Iris pigment epithelial cell (primary cell): ENCODE measurements around the gene ATP10B.
"Not testable (repeated sequence)": the region's sequence is repeated elsewhere in the genome, so short reads cannot be mapped to it uniquely, and the experiment has no call there.

Experiments used
- DNase-seq: peaks from one replicate; pipeline ENCODE4 v3.0.0-alpha.2; 2011; ENCODE audit warnings: low read depth

The ATP10B gene

DNA sequence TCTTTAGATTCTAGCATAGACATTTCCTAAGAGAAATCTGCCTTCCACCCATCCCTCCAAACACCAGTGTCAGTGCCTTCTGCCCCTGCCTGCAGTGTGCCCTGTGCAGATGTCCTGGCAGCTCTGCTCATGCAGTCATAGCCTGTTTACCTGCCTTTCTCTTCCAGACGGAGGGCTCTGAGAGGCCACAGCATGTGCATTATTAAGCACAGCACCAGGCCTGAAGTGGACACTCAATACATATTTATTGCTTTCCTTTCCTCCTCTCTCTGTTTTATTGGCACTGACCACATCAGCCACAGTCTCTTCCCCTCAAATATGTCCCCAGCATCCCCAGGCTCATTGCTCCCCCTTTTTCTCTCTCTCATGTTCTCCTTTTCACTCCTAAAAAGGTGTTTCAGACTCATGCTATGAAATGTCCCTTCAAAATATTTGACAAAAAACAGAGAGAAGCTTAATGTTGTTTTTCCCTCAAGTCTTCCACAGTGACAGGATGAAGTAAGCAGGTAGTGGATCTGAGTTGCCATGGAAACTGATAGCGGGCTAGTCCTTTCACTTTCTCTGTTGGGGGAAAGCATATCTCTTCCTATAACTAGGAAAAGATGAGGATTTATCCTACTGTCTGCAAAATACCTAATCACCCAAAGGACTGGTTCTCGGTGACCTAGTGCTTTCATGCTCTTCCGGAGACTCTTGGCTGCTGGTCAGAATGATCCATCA, 100.9 kb downstream of the ATP10B start:
- no peak for DNase-seq

DNA sequence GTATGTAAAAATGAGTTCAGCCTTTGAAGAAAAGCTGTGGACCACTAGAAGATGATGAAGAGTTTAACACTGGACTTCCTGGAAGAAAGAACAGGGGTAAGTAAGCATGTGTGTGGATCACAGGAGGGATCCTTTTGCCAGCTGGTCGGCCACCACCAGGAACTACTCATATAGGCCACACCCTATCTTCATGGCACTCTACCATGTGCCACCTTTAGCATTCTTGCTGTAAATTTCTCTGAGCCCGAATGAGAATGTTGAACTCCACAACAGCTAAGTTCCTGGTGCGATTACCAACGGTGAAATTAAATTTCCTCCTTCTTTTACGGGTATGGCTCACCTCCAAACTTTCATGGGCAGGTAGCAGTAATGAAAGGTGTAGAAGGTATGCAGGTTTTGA, 102.3 kb downstream of the ATP10B start:
- no peak for DNase-seq

DNA sequence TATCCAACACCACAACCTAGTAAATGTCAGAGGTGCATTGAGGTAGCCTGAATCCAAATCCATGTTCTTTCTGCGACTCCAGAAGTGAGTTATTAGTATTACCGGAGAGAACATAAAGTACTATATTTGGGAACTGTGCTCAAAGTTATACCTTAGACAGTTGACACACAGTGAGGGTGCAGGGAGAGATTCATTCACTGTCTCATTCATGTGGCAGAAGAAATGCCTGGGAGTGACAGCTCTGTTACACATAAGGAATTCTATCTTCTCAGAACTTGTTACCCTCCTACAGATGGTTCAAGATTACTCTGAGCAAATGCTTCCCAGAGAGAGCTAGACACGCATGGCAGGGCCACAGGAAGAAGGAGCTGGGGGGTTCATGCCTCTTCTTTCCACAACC, 103.0 kb downstream of the ATP10B start:
- DNase-seq = no peak

DNA sequence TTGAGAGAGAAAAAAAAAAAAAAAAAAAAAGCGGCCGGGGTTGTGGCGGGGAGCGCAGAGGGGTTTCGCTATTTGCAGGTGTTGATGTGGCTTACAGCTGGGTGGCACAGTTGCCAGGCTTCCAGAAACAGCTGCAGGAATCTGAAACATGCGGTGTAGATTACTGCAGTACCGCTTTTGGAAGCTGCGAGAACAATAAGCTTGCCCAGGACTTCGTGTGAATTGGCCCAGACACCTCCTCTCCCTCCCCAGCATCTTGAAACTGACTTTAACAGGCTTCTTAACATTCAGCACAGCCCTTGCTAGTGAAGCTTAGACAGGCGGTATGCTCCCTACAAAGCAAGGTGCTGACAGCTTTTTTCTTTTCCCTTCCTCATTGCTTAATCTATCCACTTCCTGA, 104.0 kb downstream of the ATP10B start:
- no peak for DNase-seq

DNA sequence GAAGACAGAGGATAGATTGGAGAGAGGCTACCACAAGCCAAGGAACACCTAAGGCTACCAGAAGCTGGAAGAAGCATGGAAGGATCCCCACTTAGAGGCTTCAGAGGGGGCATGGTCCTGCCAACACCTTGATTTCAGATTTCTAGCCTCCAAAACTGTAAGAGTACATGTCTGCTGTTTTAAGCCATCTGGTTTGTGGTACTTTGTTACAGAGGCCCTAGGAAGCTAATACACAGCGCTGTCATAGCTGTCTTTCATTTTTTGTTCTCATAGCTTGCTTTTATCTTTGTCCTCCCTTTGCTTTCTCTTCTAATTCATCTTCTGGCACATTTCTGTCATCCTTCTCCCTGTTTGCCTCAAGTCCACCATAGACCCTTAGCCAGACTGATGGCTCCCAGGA, 104.5 kb downstream of the ATP10B start:
- no peak for DNase-seq

DNA sequence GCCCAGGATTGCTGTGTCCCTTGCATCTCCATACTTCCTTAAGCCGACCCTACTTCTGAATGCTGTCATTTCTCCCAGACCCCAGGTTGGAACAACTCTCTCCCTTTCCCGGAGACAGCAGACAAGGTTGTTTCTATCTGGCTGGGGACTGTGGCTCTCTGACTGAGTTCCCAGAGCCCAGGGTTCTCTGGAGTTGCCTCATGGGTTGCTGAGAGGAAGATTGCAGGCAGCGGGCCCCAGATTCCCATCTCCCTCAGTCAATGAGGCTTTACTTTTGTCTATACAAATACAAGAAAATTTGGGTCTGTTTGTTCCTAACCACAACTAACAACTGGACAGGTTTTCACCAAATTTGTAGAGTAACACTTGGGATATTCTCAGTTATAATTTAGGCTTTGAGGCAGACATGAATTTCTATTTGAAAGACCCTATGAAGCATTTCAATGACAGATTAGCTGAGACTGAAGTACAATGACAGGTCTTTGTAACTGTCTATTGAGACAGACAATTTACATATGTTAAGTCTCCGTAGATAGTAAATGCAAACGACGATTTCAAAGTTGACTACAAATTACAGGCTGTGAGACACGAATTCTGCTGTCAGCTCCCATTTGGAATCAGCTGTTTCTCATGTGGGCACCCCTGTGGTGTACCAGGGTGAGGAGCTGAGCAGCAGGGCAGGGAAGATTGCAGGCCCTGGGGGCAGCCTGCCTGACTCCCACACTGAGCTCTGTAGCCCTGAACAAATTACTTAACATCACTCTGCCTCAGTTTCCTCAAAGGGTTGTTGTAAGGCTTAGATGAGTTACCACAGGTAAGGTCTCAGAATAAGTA, 107.5 kb downstream of the ATP10B start:
- no peak for DNase-seq

DNA sequence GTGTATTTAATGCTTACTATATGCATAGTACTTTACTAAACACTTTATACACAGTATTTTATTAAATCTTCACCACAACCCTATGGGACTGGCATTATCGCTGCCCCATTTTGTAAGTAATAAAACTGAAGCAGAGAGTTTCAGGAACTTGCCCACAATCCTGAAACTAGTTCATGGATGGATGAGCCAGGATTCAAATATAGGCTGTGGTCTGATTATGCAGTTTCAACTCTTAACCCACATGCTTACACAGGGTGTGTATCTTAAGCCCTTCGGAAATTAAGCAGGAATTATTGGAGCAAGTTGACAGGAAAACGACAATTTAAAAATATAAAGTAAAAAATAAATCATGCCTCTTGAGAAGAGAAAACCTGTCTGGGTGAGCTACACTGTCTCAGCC, 109.0 kb downstream of the ATP10B start:
- no peak for DNase-seq

DNA sequence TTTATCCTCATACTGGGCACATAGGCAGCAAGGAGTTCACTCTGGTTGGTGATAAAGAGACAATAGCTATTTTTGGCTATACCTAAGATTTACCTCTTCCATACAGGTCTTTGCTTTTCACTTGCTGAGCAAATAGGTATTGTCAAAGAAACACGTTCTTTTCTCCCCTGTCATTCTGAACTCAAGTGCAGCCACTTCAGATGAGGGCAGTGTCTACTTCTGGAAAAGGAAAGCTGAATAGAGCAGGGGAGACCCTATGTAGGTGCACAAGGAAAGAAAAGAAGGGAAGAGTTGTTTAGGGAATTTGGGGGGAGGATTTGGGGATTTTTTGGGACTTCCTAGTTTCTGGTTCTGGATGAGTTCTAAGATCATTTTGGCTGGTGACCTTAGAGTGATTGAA, 109.6 kb downstream of the ATP10B start:
- no peak for DNase-seq

DNA sequence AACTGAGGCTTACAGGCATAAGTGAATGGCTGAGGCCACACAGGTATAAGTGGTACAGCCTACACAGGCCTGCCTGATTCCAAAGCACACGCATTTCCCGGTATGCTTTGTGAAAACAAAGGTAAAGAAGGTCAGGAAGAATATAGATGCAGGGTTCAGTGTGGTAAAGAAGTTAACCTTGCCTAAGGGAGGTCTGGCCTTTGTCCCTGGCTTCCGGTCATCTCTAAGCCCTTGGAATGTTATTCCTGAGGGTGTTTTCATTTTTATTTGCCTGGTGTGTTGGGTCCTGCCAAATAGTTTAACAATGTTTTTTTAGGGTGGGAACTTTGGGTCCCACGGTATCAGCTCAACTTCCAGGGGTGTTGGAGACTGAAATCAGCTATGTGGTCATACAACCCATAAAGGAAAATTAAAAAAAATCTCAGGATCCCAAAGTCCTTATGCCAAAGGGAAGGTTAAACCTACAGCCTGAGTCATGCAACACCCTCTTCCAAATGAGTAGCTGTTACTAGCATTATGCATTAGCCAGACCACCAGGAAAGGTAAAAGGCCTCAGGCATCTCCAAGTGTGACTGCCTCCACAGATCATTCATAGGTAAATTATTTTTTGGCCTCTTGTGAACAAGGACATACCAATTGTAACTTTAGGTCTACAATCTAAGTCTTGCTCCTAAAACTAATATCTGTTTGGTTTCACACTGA, 124.6 kb downstream of the ATP10B start:
- DNase-seq = no peak

DNA sequence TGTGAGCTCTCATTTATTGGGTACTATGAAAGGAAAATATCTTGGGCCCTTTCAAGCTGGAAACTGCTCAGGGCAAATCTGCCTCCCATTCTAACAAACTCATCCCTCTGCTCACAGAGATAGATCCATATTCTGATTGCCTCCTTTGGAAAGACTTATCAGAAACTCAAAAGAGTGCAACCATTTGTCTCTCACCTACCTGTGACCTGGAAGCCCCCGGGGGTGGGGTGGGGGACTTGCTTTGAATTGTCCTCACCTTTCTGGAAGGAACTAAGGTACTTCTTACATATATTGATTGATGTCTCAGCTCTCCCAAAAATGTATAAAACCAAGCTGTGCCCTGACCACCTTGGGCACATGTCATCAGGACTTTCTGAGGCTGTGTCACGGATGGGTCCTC, 125.3 kb downstream of the ATP10B start:
- no peak for DNase-seq

DNA sequence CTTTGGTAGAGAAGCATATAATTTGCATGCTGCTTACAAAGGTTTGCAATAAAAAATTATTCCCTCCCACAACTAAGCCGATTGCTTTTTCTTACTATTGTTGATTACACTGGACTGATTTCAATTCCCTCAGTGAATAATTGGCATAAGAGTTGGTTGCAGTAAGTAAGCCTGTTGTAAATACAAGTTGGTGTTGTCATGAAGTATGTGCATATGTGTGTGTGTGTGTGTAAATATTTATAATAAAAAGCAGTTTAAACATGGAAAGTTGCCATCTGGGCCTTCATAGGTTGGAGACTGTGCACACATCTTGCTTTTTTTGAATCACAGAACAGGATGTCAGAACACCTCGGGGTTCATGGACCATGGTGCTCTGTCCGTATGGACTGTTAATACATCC, 131.2 kb downstream of the ATP10B start:
- no peak for DNase-seq

DNA sequence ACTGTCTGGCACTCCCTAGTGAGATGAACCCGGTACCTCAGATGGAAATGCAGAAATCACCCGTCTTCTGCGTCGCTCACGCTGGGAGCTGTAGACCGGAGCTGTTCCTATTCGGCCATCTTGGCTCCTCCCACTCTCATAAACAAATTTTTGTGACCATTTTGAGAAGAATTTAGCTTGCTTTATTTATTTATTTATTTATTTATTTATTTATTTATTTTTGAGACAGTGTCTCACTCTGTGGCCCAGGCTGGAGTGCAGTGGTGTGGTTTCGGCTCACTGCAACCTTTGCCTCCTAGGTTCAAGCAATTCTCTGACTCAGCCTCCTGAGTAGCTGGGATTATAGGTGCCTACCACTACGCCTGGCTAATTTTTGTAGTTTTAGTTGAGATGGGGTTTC, 136.5 kb downstream of the ATP10B start:
- not testable (repeated sequence) for DNase-seq

DNA sequence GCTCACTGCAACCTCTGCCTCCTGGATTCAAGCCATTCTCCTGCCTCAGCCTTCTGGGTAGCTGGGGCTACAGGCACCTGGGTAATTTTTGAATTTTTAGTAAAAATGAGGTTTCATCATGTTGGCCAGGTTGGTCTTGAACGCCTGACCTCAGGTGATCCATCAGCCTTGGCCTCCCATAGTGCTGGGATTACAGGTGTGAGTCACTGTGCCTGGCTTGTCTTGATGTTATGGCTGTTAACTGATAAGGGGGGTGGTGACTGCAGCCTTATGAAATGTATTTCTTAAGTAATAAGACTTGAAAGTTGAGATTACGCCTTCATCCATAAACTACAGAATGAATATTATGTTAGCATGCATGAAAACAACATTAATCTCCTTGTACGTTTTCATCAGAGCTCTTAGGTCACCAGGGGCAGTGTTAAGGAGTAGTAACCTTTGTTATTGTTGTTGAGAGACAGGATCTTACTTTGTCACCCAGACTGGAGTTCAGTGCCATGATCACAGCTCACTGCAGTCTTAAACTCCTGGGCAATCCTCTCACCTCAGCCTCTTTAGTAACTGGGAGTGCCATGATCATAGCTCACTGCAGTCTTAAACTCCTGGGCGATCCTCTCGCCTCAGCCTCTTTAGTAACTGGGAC, 148.3 kb downstream of the ATP10B start:
- no peak for DNase-seq

DNA sequence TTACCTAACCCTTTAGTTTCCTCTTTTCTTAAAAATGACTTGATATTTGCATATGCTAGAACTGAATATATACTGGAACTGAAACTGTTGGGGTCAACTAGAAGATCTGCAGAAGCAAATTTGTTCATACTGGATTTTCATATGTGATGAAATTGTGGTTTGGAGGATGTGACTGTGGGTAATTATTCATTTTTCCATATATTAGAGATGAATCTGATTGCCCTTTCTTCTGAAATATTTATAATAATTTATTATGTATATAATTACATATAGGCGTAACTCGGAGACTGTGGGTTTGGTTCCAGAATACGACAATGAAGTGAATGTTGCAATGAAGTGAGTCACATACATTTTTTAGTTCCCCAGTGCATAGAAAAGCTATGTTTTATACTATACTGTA, 149.1 kb downstream of the ATP10B start:
- DNase-seq = no peak

DNA sequence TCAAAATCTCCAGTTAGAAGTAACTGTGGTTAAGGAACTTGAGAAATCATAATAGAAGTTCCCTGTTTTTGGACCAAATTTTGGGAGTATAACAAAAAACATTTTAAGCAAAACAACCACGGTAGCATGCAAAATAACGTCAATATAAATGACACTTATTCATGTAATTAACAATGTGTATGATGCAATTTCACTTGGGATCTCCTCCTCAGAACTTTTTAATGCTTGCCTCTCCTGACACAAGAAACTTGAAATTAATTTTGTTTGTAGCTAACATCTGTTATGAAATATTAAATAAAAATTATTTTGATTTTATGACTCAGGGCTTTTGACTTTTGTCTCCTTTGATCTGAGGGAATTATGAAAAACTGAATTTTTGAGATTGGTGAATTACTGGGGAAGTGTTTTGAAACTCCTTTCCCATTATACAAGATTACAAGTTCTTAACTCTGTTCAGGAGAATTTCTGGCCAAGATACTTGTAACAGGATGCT, 149.7 kb downstream of the ATP10B start:
- no peak for DNase-seq

DNA sequence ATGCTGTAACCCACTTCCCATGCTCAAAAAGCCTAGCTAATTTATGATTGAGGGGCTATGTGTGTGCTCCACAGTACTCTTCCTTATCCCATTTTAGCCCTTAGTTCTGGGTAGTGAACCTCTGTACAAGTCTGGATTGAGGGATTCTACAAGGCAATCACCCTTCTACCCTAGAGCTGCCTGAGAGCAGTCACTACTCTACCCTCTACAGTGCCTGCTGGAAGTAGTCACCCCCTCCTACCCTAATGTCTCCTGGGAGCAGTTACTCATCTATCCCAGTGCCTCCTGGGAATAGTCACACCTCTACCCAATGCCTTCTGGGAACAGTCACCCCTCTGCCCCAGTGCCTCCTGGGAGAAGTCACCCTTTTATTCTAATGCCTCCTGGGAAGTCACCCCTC, 150.6 kb downstream of the ATP10B start:
- no peak for DNase-seq

DNA sequence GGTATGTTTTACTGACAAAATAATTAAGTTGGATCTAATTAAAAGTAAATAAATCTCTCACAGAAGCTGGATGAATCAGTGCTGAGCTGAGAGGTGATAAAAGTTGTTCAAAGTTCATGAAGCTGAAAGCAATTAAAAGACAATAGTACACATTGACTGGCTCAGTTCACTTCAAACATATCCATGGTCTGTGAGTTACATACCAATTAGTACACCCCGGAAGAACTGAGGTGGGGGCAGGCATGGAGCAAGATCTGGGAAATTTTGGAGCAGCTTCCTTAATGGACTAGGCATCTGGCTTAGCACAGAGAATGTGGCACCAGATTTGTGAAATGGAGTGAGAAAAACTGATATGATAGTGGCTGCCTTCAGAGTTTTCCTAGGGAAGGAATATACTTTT, 152.7 kb downstream of the ATP10B start:
- no peak for DNase-seq

DNA sequence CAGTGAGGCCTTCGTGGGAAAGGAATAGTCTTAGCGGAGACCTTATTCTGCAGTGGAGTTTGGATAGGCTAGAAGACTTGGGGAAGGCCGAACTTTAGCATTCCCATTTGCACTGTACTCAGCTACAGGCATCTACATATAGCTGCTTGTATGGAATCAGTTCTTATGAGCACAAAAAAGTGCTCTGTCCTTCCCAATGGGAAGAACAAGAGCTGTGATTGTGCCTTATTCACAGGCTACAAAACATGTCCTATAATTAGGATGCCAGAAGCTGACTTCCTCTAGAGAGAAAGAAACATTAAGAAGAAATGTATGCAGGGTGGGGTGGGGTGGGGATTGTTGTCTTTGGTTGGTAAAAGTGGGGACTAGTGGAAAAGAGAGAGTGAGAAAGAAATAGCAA, 154.7 kb downstream of the ATP10B start:
- DNase-seq = no peak

DNA sequence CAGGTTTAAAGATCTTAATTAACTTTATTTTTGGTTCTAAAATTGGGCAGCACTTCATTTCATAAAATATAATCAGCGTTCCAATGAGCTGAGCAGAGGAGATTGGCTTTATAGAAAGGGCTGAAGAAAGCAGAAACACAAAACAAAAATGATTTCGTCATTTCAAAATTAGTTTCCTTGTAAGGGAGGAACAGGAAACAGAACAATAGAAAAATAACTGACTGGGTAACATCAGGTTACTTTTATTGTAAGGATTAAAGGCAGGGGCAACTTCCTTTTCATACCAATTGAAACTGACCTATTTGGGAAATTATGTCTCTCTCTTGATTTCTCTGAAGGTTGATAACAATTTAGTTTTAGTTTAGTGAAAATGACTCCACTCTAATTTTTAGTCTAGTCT, 157.1 kb downstream of the ATP10B start:
- no peak for DNase-seq

DNA sequence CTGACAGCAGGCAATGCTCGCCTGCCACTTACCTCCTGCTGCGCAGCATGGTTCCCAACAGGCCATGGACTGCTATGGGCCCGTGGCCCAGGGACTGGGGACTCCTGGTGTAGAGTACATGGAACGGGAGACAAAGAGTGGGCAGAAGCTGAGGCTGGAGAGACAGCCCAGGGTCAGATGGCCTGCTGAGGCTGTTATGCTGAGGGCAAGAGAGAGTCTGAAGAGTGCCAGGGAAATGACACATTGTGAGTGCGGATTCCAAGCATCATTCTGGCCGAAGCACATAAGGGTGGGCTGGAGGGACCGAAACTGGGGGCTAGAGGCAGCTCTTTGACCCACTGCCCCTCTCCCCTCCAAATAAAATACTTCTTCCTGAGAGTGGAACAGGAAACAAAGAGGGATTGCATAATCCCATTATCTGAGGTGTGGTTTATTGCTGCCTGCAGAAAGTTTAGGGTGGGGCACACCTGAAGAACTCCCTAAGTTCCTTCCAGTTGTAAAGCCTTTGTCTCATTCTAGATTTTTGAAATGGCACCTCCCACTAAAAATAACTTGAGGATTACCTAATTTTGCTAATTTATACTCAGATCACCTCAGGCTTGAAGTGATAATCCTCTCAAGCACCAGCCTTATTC, 158.1 kb downstream of the ATP10B start:
- no peak for DNase-seq

DNA sequence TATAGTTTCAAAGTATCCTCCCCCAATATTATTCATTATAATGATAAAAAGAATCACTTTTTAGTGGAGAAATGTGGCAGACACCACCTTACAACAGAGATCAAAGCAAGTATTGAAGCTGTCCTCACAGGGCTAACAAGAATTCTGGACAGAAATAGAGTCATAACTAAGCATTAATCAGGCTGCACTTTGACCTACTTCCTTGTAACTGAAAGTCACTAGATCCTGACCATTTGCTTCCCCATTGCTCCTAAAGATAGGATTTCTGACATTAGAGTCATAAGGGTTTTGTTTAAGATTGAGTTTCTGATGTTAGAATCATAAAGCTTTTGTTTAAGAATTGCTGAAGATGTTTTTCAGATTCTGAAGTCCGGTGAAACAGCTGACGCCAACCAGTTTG, 159.7 kb downstream of the ATP10B start:
- no peak for DNase-seq

DNA sequence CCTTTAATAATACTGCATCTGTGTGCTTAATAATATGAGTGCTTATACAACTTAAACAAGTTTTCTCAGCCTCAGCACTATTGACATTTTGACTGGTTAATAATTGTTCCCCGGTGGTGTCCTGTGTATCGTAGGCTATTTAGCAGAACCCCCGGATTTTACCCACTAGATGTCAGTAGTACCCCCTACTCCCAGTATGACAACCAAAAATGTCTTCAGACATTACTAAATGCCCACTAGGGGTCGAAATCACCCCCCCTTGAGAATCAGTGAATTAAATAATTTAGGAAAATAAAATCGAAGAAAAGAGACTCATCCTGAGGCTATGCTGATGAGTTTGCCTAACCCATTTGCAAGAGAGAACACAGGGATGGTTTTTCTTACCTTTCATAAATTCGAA, 166.3 kb downstream of the ATP10B start:
- DNase-seq = no peak
